HG03354 (cell line): ENCODE measurements around the gene XG.
"Not testable (repeated sequence)": the region's sequence is repeated elsewhere in the genome, so short reads cannot be mapped to it uniquely, and the experiment has no call there.

Source experiments
- ATAC-seq: cut with Tn5 transposase; IDR thresholded peaks from one replicate; pipeline ENCODE4 v1.9.1; 2021; ENCODE audit warnings: mild to moderate bottlenecking; ENCODE audit not compliant: unreplicated experiment, poor library complexity, severe bottlenecking

Gene XG

DNA sequence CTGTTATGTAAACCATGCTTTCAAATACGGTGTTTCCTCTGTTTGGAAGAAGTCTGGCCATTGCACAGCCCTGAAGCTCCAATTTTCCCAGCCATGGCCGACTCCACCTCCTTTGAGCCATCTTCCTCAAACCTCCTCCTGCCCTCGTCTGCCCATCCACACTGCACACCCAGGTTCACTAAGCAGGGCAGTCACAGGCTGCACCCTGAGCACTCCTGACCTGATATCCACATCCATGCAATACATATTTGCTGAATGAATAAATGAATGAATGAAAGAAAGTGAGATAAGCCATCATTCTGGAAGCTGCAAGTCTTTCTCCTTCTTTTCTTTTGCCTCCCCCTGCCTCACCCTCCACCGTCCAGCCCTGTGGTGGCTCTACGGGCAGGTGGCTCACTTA is 22.2 kb downstream of the XG start:
- ATAC-seq = no peak

DNA sequence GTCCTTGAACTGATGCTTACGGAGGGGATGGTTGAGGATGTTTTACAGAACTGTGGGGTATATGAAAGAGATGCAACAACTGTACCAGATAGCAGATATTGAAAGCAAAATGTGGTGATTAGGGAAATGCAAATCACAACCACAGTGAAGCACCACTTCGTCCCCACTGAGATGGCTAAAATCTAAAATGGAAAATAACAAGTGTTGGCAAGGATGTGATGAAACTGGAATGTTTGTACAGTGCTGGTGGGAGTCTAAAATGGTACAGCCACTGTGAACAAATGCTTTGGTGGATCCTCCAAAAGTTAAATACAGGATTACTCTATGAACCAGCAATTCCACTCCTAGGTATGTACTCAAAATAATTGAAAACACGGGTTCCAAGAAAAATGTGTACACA is 22.9 kb downstream of the XG start:
- ATAC-seq = no peak

GRCh38 chrX:2780472-2781225 is 28.8 kb downstream of the XG start:
- peak; percentile 76 for ATAC-seq

- ATAC-seq = no peak
Measured at GRCh38 chrX:2781226-2781571, 29.4 kb downstream of the XG start.

GRCh38 chrX:2781698-2782097 is 29.9 kb downstream of the XG start:
- peak; percentile 62 for ATAC-seq

GRCh38 chrX:2782171-2782570 is 30.3 kb downstream of the XG start:
- no peak for ATAC-seq

GRCh38 chrX:2782778-2783177 is 30.9 kb downstream of the XG start:
- no peak for ATAC-seq

DNA sequence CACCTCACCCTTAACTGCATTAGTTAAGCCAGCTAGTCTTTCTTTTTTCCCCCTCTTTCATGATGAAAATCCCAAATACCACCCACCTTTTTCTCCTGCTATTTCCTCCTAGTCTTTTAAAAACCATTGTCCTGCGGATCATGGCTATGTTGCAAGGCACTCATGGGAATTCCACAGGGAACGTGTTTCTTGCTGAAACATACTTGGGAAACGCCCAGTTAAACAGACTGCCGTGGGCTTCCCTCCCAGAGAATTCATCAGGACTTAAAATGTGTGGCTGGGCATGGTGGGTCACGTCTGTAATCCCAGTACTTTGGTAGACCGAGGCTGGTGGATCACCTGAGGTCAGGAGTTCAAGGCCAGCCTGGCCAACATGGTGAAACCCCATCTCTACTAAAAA is 32.2 kb downstream of the XG start:
- no peak for ATAC-seq

- no peak for ATAC-seq
Measured at GRCh38 chrX:2785538-2785937, 33.7 kb downstream of the XG start.

GRCh38 chrX:2788980-2789379 is 37.1 kb downstream of the XG start:
- no peak for ATAC-seq

DNA sequence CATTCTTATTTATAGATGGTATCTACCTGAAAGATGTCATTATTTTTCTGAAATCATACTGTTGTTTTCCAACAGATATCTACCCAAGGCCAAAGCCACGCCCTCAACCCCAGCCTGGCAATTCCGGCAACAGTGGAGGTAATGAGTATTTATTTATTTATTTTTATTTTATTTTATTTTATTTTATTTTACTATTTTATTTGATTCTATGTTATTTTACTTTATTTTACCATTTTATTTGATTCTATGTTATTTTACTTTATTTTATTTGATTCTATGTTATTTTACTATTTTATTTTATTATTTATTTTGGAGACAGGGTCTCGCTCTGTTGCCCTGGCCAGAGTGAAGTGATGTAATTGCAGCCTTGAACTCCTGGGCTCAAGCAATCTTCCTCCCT is 37.7 kb downstream of the XG start:
- no peak for ATAC-seq

DNA sequence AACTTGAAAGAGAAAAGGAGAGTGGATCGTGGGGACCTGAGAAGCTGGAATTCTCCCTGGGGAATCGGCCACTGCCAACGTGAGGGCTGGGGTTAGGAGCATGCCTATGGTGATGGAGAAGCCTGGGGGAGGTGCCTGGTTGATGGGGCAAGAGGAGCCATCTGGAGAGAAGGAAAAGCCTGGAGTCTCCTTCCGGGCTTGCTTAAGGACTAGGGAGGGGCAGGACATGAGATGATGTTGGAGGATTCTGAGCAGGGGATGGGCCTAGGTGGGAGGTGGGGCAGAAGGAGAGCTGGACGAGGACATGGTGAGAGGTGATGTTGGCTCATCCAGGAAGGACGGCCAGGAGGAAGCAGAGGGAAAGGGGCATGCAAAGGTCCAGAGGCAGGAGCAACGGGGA is 41.9 kb downstream of the XG start:
- no peak for ATAC-seq

DNA sequence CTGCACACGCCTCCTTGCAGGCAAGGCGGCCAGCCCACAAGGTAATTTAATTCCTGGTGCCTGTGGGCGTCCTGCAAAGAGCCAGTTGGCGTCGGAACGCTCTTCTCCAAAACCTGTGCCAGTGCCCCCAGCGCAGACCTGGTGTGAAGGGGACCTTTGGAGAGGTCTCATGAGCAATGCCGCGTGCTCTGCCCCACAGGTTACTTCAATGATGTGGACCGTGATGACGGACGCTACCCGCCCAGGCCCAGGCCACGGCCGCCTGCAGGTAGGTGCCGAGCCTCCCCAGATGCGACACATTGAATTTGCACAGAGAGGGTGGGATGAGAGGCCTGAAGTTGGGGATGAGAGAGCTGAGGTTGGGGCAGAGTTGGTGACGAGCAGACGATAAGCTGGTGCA is 42.5 kb downstream of the XG start:
- no peak for ATAC-seq

GRCh38 chrX:2796808-2797207 is 45.0 kb downstream of the XG start:
- ATAC-seq = not testable (repeated sequence)

DNA sequence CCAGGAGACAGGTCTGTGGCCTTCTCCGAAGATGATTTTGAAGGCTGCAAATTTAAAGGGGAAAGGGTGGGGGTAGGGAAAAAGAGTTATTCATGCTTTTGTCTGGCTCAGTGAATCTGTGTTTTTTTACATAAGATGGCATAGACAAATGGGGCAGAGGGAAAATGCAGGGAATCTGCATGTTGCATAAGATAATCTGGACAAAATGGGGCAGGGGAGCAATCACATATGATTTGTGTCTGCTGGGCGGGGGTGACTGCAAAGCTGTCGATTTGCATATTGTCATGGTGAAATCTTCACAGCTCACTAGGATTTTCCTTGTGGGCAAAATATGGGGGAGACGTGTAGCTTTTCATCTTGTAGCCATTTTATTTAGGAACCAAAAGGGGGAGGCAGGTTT is 47.5 kb downstream of the XG start:
- no peak for ATAC-seq

- ATAC-seq = not testable (repeated sequence)
Measured at GRCh38 chrX:2799980-2800379, 48.1 kb downstream of the XG start.

- no peak for ATAC-seq
Measured at GRCh38 chrX:2801223-2801622, 49.4 kb downstream of the XG start.

- ATAC-seq = not testable (repeated sequence)
Measured at GRCh38 chrX:2802376-2803090, 50.7 kb downstream of the XG start.

DNA sequence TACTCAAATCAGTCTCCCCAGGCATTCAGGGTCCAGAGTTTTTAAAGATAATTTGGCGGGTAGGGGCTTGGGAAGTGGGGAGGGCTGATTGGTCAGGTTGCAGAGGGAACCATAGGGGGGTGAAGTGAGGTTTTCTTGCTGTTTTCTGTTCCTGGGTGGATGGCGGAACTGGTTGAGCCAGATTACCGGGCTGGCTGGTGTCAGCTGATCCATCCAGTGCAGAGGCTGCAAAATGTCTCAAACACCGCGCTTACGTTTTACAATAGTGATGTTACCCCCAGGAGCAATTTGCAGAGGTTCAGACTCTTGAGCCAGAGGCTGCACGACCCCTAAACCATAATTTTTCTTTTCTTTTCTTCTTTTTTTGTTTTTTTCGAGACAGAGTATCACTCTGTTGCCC is 51.6 kb downstream of the XG start:
- not testable (repeated sequence) for ATAC-seq

- ATAC-seq = not testable (repeated sequence)
Measured at GRCh38 chrX:2804106-2804843, 52.4 kb downstream of the XG start.

DNA sequence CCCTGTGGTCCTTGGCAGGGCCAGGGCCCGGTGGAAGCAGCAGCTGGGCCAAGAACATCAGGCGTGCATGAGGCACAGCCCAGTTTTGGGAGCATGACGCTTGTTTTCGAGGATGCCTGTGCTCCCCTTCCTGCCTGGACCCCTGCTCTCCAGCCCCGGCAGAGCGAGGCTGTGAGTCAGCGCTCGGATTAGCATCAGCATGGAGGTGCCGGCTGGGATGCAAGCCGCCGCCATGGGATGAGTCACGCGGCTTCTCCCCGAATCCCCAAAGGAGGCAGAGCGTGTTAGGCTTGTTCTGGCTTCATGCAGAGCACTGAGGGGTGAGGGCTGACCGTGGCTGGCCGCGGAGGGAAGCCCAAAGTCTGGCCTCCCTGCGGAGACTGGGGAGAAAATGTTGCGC is 53.0 kb downstream of the XG start:
- not testable (repeated sequence) for ATAC-seq
